ENCODE results near the gene DEUP1.
"Not testable (repeated sequence)": the region's sequence is repeated elsewhere in the genome, so short reads cannot be mapped to it uniquely, and the experiment has no call there.

The DEUP1 gene

GRCh38 chr11:93361435-93361834, 30.9 kb downstream of the DEUP1 start:
- DNase-seq (ENCODE audit: low read depth): no peak

- no peak for DNase-seq (ENCODE audit: low read depth)
These were observed 37.5 kb downstream of the DEUP1 start for GRCh38 chr11:93368022-93368421.

DNA sequence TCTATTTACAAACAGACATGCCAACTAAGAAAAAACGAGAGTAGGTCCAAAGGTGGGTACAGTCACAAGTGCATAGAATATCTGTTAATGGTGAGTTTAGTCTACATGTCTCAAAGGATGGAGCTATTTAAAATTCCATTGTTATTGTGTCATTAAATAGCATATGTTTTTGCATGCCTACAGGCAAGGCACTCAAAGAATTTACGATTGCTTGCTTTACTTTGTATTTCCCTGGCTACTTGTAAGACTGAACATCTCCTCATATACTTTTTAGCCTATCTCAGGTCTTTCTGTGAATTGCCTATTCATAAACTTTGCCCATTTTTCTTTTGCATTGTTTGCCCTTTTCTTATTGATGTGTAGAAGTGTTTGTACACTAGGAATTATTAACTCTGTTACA, 39.7 kb downstream of the DEUP1 start:
- no peak for DNase-seq (ENCODE audit: low read depth)

DNA sequence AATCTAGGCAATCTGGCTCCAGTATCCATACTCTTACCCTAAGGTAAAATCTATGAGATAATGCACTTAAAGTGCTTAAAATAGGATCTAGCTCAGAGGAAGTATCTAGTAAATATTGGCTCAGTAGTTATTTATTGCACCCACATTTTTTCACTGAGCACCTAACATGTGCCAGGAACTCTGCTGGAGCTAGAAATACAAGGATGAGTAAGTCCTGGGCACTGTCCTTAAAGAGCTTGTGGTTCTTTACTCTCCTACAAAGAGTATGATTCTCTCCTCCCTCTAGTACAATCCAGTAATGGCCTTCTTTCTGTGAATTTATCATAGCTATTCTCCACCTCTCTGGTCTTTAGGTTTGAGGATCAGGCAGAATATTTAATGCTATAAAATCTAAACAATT, 59.2 kb downstream of the DEUP1 start:
- no peak for DNase-seq (ENCODE audit: low read depth)

DNA sequence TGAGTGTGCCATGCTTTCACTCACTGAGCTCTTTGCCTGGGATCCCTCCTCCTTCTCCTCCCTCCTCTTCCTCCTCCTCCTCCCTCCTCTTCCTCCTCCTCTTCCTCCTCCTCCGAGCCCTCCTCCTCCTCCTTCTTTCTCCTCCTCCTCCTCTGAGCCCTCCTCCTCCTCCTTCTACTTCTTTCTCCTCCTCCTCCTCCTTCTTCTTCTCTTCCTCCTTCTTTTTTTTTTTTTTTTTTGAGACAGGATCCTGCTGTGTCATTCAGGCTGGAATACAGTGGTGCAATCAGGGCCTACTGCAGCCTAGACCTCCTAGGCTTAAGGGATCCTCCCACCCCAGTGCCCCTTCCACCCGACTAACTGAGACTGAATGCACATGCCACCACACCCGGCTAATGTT, 62.3 kb downstream of the DEUP1 start:
- DNase-seq (ENCODE audit: low read depth): no peak

GRCh38 chr11:93393386-93393785, 62.8 kb downstream of the DEUP1 start:
- no peak for DNase-seq (ENCODE audit: low read depth)

DNA sequence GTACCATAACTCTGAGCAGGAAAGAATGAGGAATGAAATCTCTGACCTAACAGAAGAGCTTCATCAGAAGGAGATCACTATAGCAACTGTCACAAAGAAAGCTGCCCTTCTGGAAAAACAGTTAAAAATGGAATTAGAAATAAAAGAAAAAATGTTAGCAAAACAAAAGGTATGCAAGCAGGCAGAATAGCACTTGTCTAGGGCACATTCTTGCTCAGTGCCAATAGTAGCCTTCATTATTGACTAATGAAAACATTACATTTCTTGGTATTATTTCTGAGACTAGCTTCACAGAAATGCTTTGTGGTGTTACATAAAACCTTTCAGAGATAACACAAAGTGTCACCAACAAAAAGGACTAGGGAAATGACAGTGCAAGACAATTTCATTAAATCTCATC, 63.9 kb downstream of the DEUP1 start:
- no peak for DNase-seq (ENCODE audit: low read depth)

- no peak for DNase-seq (ENCODE audit: low read depth)
These were observed 65.8 kb downstream of the DEUP1 start for GRCh38 chr11:93396316-93396715.

DNA sequence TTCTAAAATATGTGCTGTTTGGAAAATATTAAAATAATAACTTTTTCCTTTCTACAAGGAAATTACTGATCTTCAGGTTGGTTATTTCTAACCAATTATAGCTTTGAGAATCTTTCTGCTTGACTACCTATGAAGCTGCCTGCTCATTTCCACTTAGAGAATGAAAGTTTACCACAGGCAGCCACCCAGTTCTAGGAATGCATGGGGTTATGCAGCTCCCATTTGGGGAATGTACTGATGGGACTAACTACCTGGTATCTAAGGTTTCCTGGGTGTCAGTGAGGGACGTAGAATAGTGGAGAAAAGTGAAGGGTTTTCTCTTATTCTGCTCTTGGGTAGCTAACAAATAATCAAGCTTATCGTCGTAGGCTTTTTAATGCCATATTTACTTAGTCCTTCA, 73.4 kb downstream of the DEUP1 start:
- no peak for DNase-seq (ENCODE audit: low read depth)

DNA sequence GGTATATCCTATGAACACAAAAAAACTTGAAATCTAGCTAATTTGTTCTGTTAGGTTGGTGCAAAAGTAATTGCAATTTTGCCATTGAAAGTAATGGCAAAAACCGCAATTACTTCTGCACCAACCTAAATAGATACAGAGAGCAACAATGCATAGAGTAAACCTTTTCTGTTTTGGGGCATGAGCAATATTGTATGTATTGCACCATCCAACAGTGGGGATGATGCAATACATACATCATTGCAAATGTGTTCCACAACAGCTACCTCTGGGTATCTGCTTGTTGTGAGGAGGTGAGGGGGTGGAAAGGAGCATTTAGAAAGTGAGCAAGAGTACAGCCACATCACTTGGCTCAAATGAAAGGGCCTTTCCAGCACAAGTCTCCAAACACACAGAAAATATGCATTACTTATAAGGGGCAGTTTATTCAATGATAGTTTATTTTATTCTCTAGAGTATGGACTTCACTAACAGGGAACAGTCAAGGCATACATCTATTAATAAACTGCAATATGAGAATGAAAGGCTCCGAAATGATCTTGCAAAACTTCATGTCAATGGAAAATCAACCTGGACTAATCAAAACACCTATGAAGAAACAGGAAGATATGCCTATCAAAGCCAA, 77.3 kb downstream of the DEUP1 start:
- DNase-seq (ENCODE audit: low read depth): no peak

GRCh38 chr11:93410441-93410840, 79.9 kb downstream of the DEUP1 start:
- DNase-seq (ENCODE audit: low read depth): no peak

GRCh38 chr11:93411705-93412104, 81.2 kb downstream of the DEUP1 start:
- DNase-seq (ENCODE audit: low read depth): no peak

DNA sequence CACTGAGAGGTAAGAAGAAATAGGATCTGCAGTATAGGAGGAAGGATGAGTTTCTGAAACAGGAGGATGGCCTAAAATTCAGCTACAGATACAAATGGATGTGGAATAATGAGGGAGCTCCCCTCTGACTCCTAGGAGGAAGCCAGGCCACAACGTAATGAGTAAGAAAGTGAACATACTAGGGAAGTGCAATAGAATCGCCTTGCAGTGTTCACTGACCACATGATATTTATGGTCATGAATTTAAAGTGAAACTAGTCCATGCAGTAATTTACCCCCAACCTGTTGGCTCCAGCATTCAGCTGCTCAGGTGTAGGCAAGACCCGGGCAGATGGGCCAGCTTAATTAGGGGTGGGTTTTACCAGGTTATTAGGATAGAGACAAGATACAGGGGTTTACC, 101.7 kb downstream of the DEUP1 start:
- DNase-seq (ENCODE audit: low read depth): no peak

GRCh38 chr11:93443232-93443631, 112.7 kb downstream of the DEUP1 start:
- DNase-seq (ENCODE audit: low read depth): not testable (repeated sequence)

DNA sequence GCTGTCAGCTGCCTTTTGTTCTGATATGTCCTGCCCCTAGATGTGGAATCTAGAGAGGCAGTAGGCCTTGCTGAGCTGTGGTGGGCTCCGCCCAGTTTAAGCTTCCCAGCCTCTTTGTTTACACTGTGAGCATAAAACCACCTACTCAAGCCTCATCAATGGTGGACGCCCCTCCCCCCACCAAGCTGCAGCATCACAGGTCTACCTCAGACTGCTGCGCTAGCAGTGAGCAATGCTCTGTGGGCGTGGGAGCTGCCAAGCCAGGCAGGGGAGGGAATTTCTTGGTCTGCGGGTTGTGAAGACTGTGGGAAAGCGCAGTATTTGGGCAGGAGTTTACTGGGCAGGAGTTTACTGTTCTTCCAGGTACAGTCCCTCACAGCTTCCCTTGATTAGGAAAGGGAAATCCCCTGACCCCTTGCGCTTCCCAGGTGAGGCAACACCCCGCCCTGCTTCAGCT, 114.1 kb downstream of the DEUP1 start:
- DNase-seq (ENCODE audit: low read depth): no peak

DNA sequence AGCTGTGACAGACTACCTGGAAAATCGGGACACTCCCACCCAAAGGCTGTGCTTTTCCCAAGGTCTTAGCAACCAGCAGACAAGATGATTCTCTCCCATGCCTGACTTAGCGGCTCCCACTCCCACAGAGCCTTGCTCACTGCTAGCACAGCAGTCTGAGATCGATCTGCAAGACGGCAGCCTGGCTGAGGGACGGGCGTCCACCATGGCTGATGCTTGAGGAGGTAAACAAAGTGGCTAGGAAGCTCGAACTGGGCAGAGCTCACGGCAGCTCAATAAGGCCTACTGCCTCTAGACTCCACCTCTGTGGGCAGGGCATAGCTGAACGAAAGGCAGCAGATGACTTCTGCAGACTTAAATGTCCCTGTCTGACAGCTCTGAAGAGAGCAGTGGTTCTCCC, 127.7 kb downstream of the DEUP1 start:
- DNase-seq (ENCODE audit: low read depth): no peak

DNA sequence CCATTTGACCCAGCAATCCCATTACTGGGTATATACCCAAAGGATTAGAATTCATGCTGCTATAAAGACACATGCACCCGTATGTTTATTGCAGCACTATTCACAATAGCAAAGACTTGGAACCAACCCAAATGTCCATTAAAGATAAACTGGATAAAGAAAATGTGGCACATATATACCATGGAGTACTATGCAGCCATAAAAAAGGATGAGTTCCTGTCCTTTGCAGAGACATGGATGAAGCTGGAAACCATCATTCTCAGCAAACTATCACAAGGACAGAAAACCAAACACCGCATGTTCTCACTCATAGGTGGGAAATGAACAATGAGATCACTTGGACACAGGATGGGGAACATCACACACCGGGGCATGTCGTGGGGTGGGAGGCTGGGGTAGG, 133.1 kb downstream of the DEUP1 start:
- not testable (repeated sequence) for DNase-seq (ENCODE audit: low read depth)

DNA sequence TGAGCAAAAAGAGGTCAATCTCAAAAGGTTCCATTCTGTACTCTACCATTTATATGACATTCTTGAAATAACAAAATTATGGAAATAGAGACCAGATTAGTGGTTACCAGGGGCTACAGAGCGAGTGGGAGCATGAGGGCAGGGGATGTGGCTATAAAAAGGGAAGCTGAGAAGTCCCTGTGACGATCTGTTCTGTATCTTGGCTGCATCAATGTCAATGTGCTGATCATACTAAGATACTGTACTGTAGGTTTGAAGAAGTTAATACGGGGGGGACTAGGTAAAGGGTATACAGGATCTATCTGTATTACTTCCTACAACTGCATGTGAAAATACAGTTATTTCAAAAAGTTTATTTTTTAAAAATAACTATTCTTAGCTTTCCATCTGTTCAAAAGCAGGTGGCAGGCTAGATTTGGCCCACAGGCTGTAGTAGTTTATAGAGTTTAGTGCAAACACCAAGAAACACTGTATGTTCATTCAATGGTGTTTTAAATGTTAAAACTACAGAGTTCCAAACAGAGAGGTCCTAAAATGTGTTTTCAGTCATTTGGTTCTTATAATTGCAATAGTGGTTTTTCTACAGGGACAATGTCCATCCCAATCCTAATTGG, 134.5 kb downstream of the DEUP1 start:
- DNase-seq (ENCODE audit: low read depth): no peak

- no peak for DNase-seq (ENCODE audit: low read depth)
These were observed 136.5 kb downstream of the DEUP1 start for GRCh38 chr11:93467054-93467453.

- no peak for DNase-seq (ENCODE audit: low read depth)
These were observed 137.7 kb downstream of the DEUP1 start for GRCh38 chr11:93468290-93468689.

DNA sequence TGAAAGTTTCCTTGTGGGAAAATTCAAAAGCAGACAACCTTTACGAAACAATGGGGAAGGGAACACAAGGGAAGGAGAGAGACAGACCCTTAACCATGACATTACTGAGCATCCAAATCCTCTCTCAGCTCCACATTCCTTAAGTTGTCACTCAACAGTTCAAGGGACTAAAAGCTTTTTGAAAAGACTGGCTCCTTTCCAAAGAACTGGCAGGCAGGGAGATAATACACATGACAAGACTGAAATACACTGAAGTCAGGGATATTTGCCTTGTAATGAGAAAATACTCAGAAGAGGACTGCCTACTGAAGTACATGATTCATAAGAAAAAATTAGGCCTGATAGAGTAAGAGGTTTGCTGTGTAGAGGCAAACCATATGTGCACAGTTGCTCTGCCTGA, 143.6 kb downstream of the DEUP1 start:
- no peak for DNase-seq (ENCODE audit: low read depth)

GRCh38 chr11:93476796-93477195, 146.3 kb downstream of the DEUP1 start:
- DNase-seq (ENCODE audit: low read depth): no peak

DNA sequence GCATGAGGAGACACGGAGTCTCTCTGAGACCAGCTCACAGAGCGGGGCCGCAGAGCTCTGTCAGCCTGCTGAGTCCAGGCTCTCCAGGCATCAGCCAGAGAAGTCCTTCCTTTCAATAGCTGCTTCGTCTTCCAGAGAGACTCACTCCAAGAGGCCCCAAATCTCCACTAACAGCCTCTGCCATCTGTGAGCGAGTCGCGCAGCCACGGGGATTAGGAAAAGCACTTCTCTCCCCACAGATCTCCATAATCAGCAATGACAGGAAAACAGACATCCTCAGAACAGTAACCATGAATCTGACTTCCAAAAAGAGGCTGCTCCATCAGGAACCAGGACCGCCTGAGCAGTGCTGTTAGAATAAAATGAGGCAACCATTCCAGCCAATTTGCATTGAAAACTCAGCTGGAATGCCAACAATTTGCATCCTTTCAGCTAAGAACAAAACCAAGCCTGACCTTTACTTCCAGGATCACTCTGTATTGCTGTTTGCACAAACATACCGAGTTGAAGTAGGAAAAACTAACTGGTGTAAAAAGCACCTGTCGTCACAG, 147.2 kb downstream of the DEUP1 start:
- DNase-seq (ENCODE audit: low read depth): no peak

DNA sequence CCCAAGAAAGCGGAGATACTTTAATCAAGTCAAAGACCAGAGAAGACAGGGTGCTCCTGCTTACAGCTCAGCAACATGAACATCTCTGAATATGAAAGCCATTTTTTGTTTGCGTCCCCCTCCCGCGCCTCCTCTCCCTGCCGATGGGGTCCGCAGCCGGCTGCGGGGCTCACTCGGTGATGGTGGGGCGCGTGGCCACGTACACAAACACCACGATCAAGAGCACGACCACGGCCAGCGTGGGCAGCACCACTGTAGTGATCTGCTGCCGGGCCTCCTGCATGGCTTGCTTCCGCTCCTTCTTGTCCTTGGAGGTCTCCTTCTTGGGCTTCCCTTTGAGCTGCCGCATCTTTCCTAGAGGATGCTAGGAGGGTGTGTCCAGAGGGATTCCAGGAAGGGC, 148.3 kb downstream of the DEUP1 start:
- no peak for DNase-seq (ENCODE audit: low read depth)

Data from T-helper 22 cell (primary cell).